NCI-H1417 (cell line): ENCODE measurements around the gene FOXK2.

Experiments
- DNase-seq, 3 experiments: peaks; one replicate each; lab custom pipeline; 2025; lab: John Stamatoyannopoulos, UW

Gene FOXK2

GRCh38 chr17:82639628-82640027 is 120.1 kb downstream of the FOXK2 start:
- DNase-seq = no peak

- DNase-seq = no peak
These were observed 120.5 kb downstream of the FOXK2 start for GRCh38 chr17:82640036-82640435.

DNA sequence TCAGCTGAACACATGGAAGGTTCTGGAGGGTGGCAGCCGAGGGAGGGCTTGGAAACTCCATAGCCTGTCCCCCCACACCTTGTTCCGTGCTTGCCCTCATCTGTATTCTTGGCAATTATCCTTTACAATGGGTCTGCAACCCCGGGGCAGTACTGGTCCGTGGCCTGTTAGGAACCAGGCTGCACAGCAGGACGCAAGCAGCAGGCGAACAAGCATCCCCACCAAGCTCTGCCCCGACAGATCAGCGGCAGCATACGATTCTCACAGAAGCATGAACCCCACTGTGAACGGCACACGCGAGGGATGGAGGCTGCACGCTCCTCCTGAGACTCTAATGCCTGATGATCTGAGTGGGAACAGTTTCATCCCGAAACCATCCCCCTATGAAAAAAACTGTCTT is 122.5 kb downstream of the FOXK2 start:
- no peak for DNase-seq

DNA sequence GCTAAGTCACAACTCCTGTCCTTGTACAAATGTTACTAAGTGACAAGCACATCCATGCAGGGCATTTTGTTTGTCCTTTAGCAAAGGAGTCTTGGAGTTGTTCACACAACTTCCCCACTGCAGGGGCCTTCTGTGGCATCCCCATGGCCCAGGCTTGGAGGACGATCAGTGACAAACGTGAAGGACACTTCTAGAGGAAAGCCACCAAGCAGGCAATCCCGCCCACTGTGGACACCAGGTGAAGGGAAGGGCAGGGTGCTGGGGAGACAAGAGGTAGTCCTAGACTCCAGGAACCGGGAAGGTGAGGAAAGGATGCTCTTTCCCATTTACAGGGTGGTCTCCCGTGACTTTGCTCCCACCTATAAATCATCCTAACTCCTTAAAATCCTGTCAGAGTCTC is 124.6 kb downstream of the FOXK2 start:
- DNase-seq = no peak

- DNase-seq = no peak
These were observed 126.0 kb downstream of the FOXK2 start for GRCh38 chr17:82645516-82645915.

GRCh38 chr17:82647593-82648164 is 128.1 kb downstream of the FOXK2 start:
- peak in 2 of 3 experiments; percentile 40 to 58 for DNase-seq

DNA sequence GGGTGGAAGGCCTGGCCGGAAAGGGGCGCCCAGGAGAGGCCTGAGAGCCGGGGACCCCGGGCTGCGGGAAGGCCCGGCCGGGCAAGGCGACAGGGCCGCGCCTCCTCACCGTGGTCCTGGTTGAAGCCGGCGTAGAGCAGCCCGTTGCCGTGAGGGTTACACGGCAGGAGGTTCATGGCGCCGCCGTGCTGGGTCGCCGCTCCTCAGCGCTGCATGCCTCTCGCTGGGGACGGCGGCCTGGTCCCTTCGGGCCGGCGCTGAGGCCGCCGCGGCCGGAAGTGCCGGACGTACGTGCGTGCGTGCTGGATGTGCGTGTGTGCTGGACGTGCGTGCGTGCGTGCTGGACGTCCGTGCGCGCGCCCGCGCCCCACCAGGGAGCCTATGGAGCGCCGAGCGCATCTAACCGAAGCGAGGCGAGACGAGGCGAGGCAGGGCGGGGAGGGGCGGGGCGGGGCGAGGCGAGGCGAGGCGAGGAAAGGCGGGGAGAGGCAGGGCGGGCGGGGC is 128.7 kb downstream of the FOXK2 start, which contains the start of gene WDR45B:
TSS of gene WDR45B (minus strand) at position 280 of the 504 bp plus-strand sequence. CDS start at position 176, 104 bp downstream.
- peak; percentile 91 to 96 (median 94) for DNase-seq

DNA sequence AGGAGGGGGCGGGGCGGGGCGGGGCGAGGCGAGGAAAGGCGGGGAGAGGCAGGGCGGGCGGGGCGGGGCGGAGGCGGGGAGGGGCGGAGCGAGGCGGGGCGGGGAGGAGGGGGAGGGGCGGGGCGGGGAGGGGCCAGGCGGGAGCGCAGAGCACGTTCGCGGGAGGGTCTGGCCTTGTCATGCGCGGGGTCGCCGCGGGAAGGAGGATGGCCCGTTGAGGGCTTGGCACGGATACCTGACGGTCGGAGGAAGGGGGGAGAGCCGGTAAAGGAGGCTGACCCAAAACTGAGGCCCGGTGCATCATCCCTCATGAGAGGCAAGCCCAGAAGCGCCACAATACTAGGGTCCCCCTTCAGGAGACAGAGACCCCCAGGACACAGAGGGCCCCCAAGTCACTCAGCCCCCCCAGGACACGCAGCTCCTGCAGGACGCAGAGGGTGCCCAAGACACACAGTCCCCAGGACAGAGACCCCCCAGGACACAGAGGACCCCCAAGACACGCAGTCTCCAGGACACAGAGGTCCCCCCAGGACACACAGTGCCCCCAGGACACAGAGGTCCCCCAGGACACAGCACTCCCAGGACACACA is 129.3 kb downstream of the FOXK2 start:
- DNase-seq = peak; percentile 20 to 67 (median 30)

GRCh38 chr17:82649501-82650261 is 130.1 kb downstream of the FOXK2 start:
- DNase-seq = peak in 1 of 3 experiments; percentile 27

DNA sequence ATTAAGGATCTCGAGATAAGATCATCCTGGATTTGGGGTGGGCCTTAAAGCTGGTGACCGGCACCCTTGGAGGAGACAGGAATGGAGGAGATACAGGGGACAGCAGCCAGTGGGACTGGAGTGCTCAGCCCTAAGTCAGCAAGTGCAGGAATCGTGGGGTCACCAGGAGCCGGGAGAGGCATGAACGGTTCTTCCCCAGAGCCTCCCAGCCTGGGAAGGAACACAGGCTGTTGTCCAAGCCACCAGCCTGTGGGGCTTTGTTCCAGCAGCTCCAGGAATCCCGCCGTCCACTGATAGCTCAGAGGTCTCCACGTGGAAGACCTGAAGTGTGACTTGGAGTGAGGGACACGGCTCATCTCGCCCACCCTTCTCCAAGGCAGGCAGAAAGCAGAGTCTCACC is 131.2 kb downstream of the FOXK2 start:
- no peak for DNase-seq

DNA sequence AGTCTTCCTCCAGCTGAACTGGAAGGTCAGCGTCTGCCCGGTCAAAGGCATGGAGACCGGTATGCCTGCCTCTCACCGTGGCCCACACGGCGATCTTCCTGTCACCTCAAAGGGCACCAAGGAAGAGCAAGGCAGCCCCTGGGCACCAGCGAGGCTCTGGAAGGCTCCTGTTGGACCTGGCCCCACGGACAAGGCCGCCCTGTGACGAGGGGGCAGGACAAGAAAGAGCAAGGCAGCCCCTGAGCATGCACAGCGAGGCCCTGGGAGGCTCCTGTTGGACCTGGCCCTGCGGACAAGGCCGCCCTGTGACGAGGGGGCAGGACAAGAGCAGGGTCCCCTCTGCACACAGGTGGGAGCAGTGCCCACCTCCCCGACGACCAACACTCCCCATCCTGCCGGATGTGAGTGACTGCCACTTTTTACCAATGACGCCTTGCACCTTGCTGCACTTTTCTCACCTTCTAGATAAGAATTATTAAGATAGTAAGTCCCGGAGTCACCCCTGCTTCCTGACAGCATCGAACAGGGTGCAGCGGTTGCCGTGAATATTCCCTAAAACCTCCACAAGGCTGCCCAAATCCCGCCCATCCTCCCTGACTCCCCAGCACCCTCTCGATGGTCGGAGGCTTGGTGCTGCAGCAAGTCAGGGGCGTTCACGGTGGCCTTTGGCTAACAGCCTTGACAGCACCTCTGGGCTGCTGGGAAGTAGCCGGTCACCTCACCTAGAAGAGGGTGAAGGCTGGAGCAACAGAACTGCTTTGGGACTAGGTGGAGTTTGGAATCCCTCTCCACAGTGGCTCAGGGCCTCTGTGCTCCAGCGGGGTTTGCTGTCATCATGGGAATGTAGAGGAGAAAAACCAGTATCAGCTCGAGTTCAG is 134.4 kb downstream of the FOXK2 start:
- no peak for DNase-seq
